ENCODE data around the gene TUBE1. TPM values are rescaled to one million over a fixed set of nuclear protein-coding genes. Genes with fewer than 3 reads are reported as not detected.

The TUBE1 gene
- total and polyA plus RNA-seq, 10 of the 15 experiments (the other 5 are each of a cell fraction or from before 2014, with no cell fraction given): 6.3 to 25.2 (median 13.6) TPM

- no peak for TF ChIP-seq MLLT1 (IDR thresholded peaks at IDR 0.05)
- TF ChIP-seq NFYB (IDR thresholded peaks at IDR 0.05; ENCODE audit: insufficient read depth, low read depth, low read length): no peak
- no peak for TF ChIP-seq SMARCA5 (IDR thresholded peaks at IDR 0.05)
- TF ChIP-seq ATF2 (IDR thresholded peaks at IDR 0.05; ENCODE audit: low read length): no peak
- TF ChIP-seq MYC (IDR thresholded peaks at IDR 0.05; ENCODE audit: insufficient read depth, insufficient read length, insufficient replicate concordance, low read length, severe bottlenecking): no peak
- TF ChIP-seq FOXK2 (IDR thresholded peaks at IDR 0.05): no peak
- no peak for TF ChIP-seq SMC3 (IDR thresholded peaks at IDR 0.05; ENCODE audit: borderline replicate concordance, low read length)
- TF ChIP-seq ASH2L (IDR thresholded peaks at IDR 0.05; ENCODE audit: borderline replicate concordance, low read depth): no peak
- no peak for TF ChIP-seq LARP7 (IDR thresholded peaks at IDR 0.05)
- TF ChIP-seq MEF2A (IDR thresholded peaks at IDR 0.05; ENCODE audit: insufficient read depth, low read depth, low read length): no peak
- TF ChIP-seq PML (IDR thresholded peaks at IDR 0.05; ENCODE audit: low read length): no peak
These were observed 26.1 kb upstream of the TUBE1 start (continued) for GRCh38 chr6:112113431-112113830.

GRCh38 chr6:112109262-112109661, 22.0 kb upstream of the TUBE1 start:
- Histone ChIP-seq H3K4me3 (no peak overlapping the region), H3K79me2 (ENCODE audit: control insufficient read depth, insufficient read depth, low read length) (no peaks in the 10 kb centered on the region), H3K9ac (ENCODE audit: control insufficient read depth, insufficient read depth, low read length) (no peak overlapping the region), H3K4me2 (ENCODE audit: control insufficient read depth, insufficient read depth) (no peak overlapping the region), H3K36me3 (ENCODE audit: control insufficient read depth in 2 of 2, insufficient read depth in 2 of 2, low read length in 1 of 2) (no peaks in the 10 kb centered on the region), H3K9me3 (replicated peaks; ENCODE audit: control insufficient read depth, insufficient read depth, low read length) (no peaks in the 10 kb centered on the region), H3K4me1 (ENCODE audit: control insufficient read depth, insufficient read depth, low read length) (no peaks in the 10 kb centered on the region), H4K20me1 (ENCODE audit: control insufficient read depth, insufficient read depth) (no peaks in the 10 kb centered on the region), H3K27me3 (replicated peaks in 1 of 2; ENCODE audit: control insufficient read depth in 2 of 2, insufficient read depth in 2 of 2, low read length in 1 of 2) (no peaks in the 10 kb centered on the region; a peak in 1 of 4 replicates), H3K27ac (ENCODE audit: control insufficient read depth, insufficient read depth) (no peak overlapping the region), H2AFZ (ENCODE audit: control insufficient read depth, low read depth, low read length) (no peak overlapping the region)
- 64% methylated on average over 9 of the region's 9 CpGs for WGBS (ENCODE audit: insufficient coverage, insufficient replicate concordance, low lambda C conversion rate, missing lambda C conversion rate)
- no TSS peak for BruUV-seq (replicated peaks)
- ATAC-seq (no peak), DNase-seq (ENCODE audit: low read depth, low spot score) (no peak), FAIRE-seq (no peak)
- intact Hi-C loops (cut with micrococcal nuclease; ENCODE audit: unreplicated experiment) (no loop called here), in situ Hi-C loops (cut with MboI) (no loop called here)
- SMC1A ChIA-PET (ENCODE audit: uncharacterized antibody, unreplicated experiment): interaction anchor here (0.8 kb wide), 1 partner anchor 23 kb away, joined by 4 read pairs; no protein-coding TSS in a partner anchor
- RAD21 ChIA-PET (ENCODE audit: unreplicated experiment): no interaction called here
- POLR2A ChIA-PET: no interaction called here
- CTCF ChIA-PET: no interaction called here
- no peak for TF ChIP-seq EGR1 (IDR thresholded peaks at IDR 0.05; ENCODE audit: borderline replicate concordance in 1 of 2, low read depth in 2 of 2, low read length in 2 of 2)
- TF ChIP-seq SMAD1 (IDR thresholded peaks at IDR 0.05; ENCODE audit: low read depth, partially characterized antibody): no peak
- TF ChIP-seq NFYB (IDR thresholded peaks at IDR 0.05; ENCODE audit: insufficient read depth, low read depth, low read length): no peak
- TF ChIP-seq REST (IDR thresholded peaks at IDR 0.05; ENCODE audit: low read depth, low read length): no peak
- TF ChIP-seq KLF5 (IDR thresholded peaks at IDR 0.05; ENCODE audit: partially characterized antibody): no peak
- TF ChIP-seq CHD2 (IDR thresholded peaks at IDR 0.05; ENCODE audit: borderline replicate concordance, low read depth, low read length): no peak
- TF ChIP-seq KDM1A (IDR thresholded peaks at IDR 0.05; ENCODE audit: borderline replicate concordance): no peak
- no peak for TF ChIP-seq TCF7 (IDR thresholded peaks at IDR 0.05; ENCODE audit: borderline replicate concordance)
- TF ChIP-seq NR2C1 (IDR thresholded peaks at IDR 0.05): no peak

All from GM12878 (cell line).